ENCODE results near the gene MED13. TPM values are rescaled to one million over a fixed set of nuclear protein-coding genes. Genes with fewer than 3 reads are reported as not detected.

The MED13 gene
- total and polyA plus RNA-seq, 7 donors, result 6.6 to 74.4 (median 45.1) TPM

DNA sequence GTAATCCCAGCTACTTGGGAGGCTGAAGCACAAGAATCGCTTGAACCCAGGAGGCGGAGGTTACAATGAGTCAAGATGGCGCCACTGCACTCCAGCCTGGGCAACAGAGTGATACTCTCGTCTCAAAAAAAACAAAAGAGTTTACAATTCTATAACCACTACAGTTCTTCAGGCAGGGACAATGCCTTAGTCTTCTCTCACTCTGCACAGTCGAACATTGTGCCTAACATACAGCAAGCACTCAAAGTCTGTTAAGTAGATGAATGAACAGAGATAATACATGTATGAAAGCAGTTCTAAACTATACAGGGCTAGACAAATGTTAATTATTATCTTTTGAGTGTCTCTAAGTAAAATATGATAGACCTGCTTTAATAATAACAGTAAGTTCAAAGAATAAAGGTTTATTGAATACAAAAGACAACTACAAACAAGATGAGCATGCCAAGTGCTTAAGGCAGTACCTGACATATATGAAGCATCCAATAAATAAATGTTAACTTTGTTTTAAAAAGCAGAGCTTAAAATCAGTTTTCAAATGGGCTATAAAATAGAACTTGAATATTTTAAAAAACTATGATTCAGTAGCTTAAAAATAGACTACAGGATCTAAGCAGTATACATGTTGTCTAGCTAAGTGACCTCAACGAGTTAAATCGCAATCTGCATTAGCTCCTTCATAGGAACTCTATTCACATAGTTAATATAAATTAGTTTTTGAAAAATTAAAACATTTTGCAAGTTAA, 156.6 kb downstream of the MED13 start:
- Histone ChIP-seq H3K36me3 (ENCODE audit: insufficient read depth in 1 of 2, low read depth in 1 of 2) (peaks cover 5 to 90% of the 10 kb centered on the region in 2 donors), H3K4me3 (no peak overlapping the region), H3K4me1 (no peaks in the 10 kb centered on the region), H3K27ac (no peak overlapping the region), H3K27me3 (ENCODE audit: insufficient read depth in 3 of 3, low read length in 2 of 3) (no peaks in the 10 kb centered on the region), H3K9me3 (no peaks in the 10 kb centered on the region)
- TF ChIP-seq, protein P1, sequence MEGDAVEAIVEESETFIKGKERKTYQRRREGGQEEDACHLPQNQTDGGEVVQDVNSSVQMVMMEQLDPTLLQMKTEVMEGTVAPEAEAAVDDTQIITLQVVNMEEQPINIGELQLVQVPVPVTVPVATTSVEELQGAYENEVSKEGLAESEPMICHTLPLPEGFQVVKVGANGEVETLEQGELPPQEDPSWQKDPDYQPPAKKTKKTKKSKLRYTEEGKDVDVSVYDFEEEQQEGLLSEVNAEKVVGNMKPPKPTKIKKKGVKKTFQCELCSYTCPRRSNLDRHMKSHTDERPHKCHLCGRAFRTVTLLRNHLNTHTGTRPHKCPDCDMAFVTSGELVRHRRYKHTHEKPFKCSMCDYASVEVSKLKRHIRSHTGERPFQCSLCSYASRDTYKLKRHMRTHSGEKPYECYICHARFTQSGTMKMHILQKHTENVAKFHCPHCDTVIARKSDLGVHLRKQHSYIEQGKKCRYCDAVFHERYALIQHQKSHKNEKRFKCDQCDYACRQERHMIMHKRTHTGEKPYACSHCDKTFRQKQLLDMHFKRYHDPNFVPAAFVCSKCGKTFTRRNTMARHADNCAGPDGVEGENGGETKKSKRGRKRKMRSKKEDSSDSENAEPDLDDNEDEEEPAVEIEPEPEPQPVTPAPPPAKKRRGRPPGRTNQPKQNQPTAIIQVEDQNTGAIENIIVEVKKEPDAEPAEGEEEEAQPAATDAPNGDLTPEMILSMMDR (IDR thresholded peaks at IDR 0.05), result no peak
- no peak for ATAC-seq
- WGBS, 3 donors, result 90 to 94% (median 90%) methylated on average over 7 of the region's 7 CpGs
- intact Hi-C loops (cut with DNase I), result loop anchor here in 1 of 2 donors (10.0 kb wide), 1 partner anchor 46 kb away; no protein-coding TSS in a partner anchor
- no peak for DNase-seq

DNA sequence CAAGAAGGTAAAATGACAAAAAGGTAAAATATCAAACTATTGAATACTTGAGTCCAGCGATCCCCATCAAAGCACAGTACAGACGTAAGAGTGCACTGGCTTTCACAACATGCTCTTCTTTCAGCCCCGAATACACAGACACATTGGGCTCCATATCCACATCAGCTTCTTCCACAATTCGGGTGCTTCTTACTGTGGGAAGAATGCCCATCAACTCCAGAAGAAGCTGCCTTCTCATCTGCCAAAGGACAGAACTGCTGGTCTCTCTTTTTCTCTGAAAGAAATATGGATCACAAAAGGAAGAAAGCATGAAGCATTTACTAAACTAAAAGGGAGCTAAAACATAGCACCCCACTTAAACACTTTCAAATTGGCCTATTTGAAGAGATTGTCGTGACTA, 157.7 kb downstream of the MED13 start:
- TF ChIP-seq, protein P1 (IDR thresholded peaks at IDR 0.05), result no peak
- no peak for ATAC-seq
- 91 to 94% (median 92%) methylated on average over 5 of the region's 5 CpGs for WGBS, 3 donors
- H3K27ac ChIP-seq, result no peak overlapping the region
- no peak overlapping the region for H3K4me3 ChIP-seq
- H3K36me3 ChIP-seq (ENCODE audit: insufficient read depth in 1 of 2, low read depth in 1 of 2), result peaks cover 5 to 96% of the 10 kb centered on the region in 2 donors
- H3K9me3 ChIP-seq, result no peaks in the 10 kb centered on the region
- no peaks in the 10 kb centered on the region for H3K27me3 ChIP-seq (ENCODE audit: insufficient read depth in 3 of 3, low read length in 2 of 3)
- no peaks in the 10 kb centered on the region for H3K4me1 ChIP-seq
- intact Hi-C loops (cut with DNase I), result loop anchor here in 1 of 2 donors (10.0 kb wide), 1 partner anchor 47 kb away; no protein-coding TSS in a partner anchor
- DNase-seq, result no peak

DNA sequence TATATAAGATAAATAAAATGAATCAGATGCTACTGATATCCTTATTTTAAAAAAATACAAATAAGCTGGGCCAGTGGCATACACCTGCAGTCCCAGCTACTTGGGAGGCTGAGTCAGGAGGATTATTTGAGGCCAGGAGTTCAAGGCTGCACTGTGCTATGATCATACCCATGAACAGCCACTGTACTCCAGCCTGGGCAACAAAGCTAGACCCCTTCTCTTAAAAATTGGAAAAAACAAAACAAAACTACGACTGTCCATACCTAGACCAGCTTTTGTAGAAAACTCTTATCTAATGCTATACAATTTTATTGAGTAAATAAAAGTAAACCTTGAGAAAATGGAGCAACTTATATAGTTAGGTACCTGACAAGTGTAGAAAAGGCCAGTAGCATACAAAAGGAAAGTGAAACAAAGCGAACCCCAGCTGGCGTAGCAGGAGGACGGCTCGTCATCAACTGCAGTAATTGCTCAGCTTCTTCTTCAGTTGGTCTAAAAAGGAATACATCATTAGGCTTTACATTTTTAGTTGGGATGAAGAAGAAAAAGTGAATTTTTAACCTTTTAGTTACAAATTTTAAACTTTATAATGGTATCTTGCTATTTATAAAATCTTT, 160.9 kb downstream of the MED13 start:
- no peak for DNase-seq
- TF ChIP-seq, protein P1 (IDR thresholded peaks at IDR 0.05), result no peak
- no peaks in the 10 kb centered on the region for H3K4me1 ChIP-seq
- H3K9me3 ChIP-seq, result no peaks in the 10 kb centered on the region
- no peak overlapping the region for H3K4me3 ChIP-seq
- no peak overlapping the region for H3K27ac ChIP-seq
- ATAC-seq, result no peak
- intact Hi-C loops (cut with DNase I), result loop anchor here in 1 of 2 donors (10.0 kb wide), 1 partner anchor 51 kb away; no protein-coding TSS in a partner anchor
- H3K27me3 ChIP-seq (ENCODE audit: insufficient read depth in 3 of 3, low read length in 2 of 3), result no peaks in the 10 kb centered on the region
- peaks cover 9 to 99% of the 10 kb centered on the region in 2 donors for H3K36me3 ChIP-seq (ENCODE audit: insufficient read depth in 1 of 2, low read depth in 1 of 2)
- WGBS, 3 donors, result 92 to 96% (median 94%) methylated on average over 5 of the region's 5 CpGs

- peaks cover 11 to 99% of the 10 kb centered on the region in 2 donors for H3K36me3 ChIP-seq (ENCODE audit: insufficient read depth in 1 of 2, low read depth in 1 of 2)
- no peak overlapping the region for H3K4me3 ChIP-seq
- TF ChIP-seq, protein P1 (IDR thresholded peaks at IDR 0.05), result no peak
- H3K9me3 ChIP-seq, result no peaks in the 10 kb centered on the region
- no peak overlapping the region for H3K27ac ChIP-seq
- ATAC-seq (no peak), DNase-seq (no peak)
- WGBS, 3 donors, result 95 to 97% (median 96%) methylated on average over 3 of the region's 3 CpGs
- no peaks in the 10 kb centered on the region for H3K27me3 ChIP-seq (ENCODE audit: insufficient read depth in 3 of 3, low read length in 2 of 3)
- no peaks in the 10 kb centered on the region for H3K4me1 ChIP-seq
- intact Hi-C loops (cut with DNase I), result loop anchor here in 1 of 2 donors (10.0 kb wide), 1 partner anchor 52 kb away; no protein-coding TSS in a partner anchor
Observed at GRCh38 chr17:61903251-61903650, 161.8 kb downstream of the MED13 start.

All from psoas muscle (tissue), 8 donors.